A204.1 (cell line): ENCODE data around the gene GBX2.

Source experiments
- FAIRE-seq: peaks from 2 replicates; lab custom pipeline; 2012; peaks lifted over from hg19 to GRCh38; lab: Jason Lieb, UNC

The GBX2 gene

DNA sequence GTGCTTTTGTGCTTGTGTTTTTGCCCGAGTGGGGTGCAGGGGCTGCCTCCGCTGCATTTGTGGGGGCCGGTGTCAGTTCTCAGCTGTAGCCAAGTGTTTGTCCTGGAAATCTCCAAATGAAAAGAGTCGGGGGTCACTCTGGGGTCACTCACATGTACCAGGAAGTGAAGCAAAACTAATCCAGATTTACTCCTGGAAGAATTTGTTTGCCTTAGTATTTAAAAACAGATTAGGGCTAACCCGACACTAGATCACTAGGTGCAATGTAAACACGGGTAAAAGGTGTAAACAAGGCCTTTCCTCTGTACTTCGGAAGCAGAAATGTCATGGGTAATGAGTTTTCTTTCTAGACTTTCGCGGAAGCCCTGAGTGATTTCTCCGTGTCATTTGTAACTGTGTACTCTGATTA lies 50.3 kb downstream of the GBX2 start:
- no peak for FAIRE-seq

- no peak for FAIRE-seq
Observed at GRCh38 chr2:236117401-236117800, 50.8 kb downstream of the GBX2 start.
